B cell (primary cell): ENCODE results near the gene GIMAP8. TPM values are rescaled to one million over a fixed set of nuclear protein-coding genes. Genes with fewer than 3 reads are reported as not detected.

Experiments used
- ATAC-seq: fragments of 200-7000 bp; cut with Tn5 transposase; one replicate; pipeline ENCODE4 v1.10.0; 2021; ENCODE audit warnings: low read depth, mild to moderate bottlenecking, moderate number of reproducible peaks, moderate library complexity
- CTCF ChIA-PET: fragments of 350-600 bp; sonication (Branson Sonifier 250); formaldehyde crosslinking; loops from one replicate; lab custom pipeline; 2021; ENCODE audit warnings: antibody characterized with exemption, inconsistent platforms; lab: Charles Lee
- POLR2A ChIA-PET: fragments of 350-600 bp; sonication (Branson Sonifier 250); formaldehyde crosslinking; loops from one replicate; lab custom pipeline; 2021; ENCODE audit warnings: antibody characterized with exemption; lab: Charles Lee
- DNase-seq: peaks from one replicate; pipeline ENCODE4 v3.0.0; 2013
- H2AFZ ChIP-seq: 2 replicates; pipeline ENCODE4 v1.6.1; 2012; ENCODE audit warnings: mild to moderate bottlenecking, low read depth, low read length; ENCODE audit not compliant: insufficient read depth, poor library complexity, severe bottlenecking
- H3K27ac ChIP-seq, 2 donors: 1 replicate in 1 of 2; 2 replicates in 1 of 2; pipeline ENCODE4 v1.5.1; 2012 to 2013; ENCODE audit warnings: low read length in 2 of 2, mild to moderate bottlenecking in 2 of 2, moderate library complexity in 1 of 2
- H3K27me3 ChIP-seq, 4 experiments: fragments of 200-600 bp in 1 of 4; sonication (generic) in 1 of 4; replicated peaks in 1 of 4; 1 replicate in 2 of 4; 2 replicates in 2 of 4; pipeline versions ENCODE4 v1.6.1 to v1.7.0; 2013 to 2016; ENCODE audit warnings: low read length in 3 of 4, mild to moderate bottlenecking in 2 of 4, mixed read lengths in 1 of 4, moderate library complexity in 1 of 4; ENCODE audit not compliant: insufficient read depth in 4 of 4, control insufficient read depth in 3 of 4; ENCODE audit errors: control extremely low read depth in 1 of 4
- H3K36me3 ChIP-seq, 2 experiments: replicated peaks in 1 of 2; 1 replicate in 1 of 2; 2 replicates in 1 of 2; pipeline versions ENCODE4 v1.6.1 to v1.7.1; 2013; ENCODE audit warnings: low read length in 1 of 2; ENCODE audit not compliant: insufficient read depth in 2 of 2, control insufficient read depth in 1 of 2; ENCODE audit errors: control extremely low read depth in 1 of 2, extremely low read depth in 1 of 2
- H3K4me1 ChIP-seq, 2 donors: fragments of 200-600 bp in 1 of 2; sonication (generic) in 1 of 2; 1 replicate in 1 of 2; 2 replicates in 1 of 2; pipeline versions ENCODE4 v1.5.1 to v1.6.1; 2013 to 2017; ENCODE audit warnings: low read length in 2 of 2; ENCODE audit not compliant: control insufficient read depth in 2 of 2, insufficient read depth in 2 of 2
- H3K4me2 ChIP-seq: replicated peaks from 2 replicates; pipeline ENCODE3; 2012; ENCODE audit warnings: mild to moderate bottlenecking, low read depth, low read length; ENCODE audit not compliant: poor library complexity, severe bottlenecking
- H3K4me3 ChIP-seq, 5 experiments: fragments of 200-600 bp in 1 of 5; sonication (generic) in 1 of 5; 1 replicate in 3 of 5; 2 replicates in 2 of 5; pipeline versions ENCODE4 v1.5.1 to v1.7.0; 2011 to 2016; ENCODE audit warnings: low read length in 4 of 5, mild to moderate bottlenecking in 4 of 5, low read depth in 2 of 5, control low read depth in 1 of 5, moderate library complexity in 1 of 5; ENCODE audit not compliant: insufficient read depth in 1 of 5; ENCODE audit errors: control extremely low read depth in 1 of 5, extremely low read depth in 1 of 5
- H3K79me2 ChIP-seq: fragments of 200-600 bp; sonication (generic); one replicate; pipeline ENCODE4 v1.6.0; 2016; ENCODE audit warnings: low read length; ENCODE audit not compliant: control insufficient read depth, insufficient read depth
- H3K9ac ChIP-seq: fragments of 200-600 bp; sonication (generic); 2 replicates; pipeline ENCODE4 v1.6.1; 2017; ENCODE audit warnings: mild to moderate bottlenecking, low read length, moderate library complexity
- H3K9me3 ChIP-seq, 3 donors: one replicate each; pipeline versions ENCODE4 v1.6.1 to v1.7.1; 2013; ENCODE audit warnings: low read length in 2 of 3; ENCODE audit not compliant: control insufficient read depth in 2 of 3, insufficient read depth in 1 of 3; ENCODE audit errors: control extremely low read depth in 1 of 3
- H4K20me1 ChIP-seq: 2 replicates; pipeline ENCODE4 v1.6.0; 2012; ENCODE audit warnings: mild to moderate bottlenecking, low read length; ENCODE audit not compliant: insufficient read depth, control insufficient read depth, poor library complexity, severe bottlenecking
- H3K27ac Mint-ChIP-seq: one replicate; pipeline ENCODE4 v1.8.0; 2021; ENCODE audit warnings: mixed read lengths
- H3K27me3 Mint-ChIP-seq: one replicate; pipeline ENCODE4 v1.8.0; 2021; ENCODE audit warnings: mixed read lengths
- H3K4me1 Mint-ChIP-seq: one replicate; pipeline ENCODE4 v1.8.0; 2021; ENCODE audit warnings: mixed read lengths
- H3K4me3 Mint-ChIP-seq: one replicate; pipeline ENCODE4 v1.8.0; 2021; ENCODE audit warnings: mixed read lengths
- H3K9me3 Mint-ChIP-seq: one replicate; pipeline ENCODE4 v1.8.0; 2022; ENCODE audit warnings: mixed read lengths; ENCODE audit not compliant: insufficient read depth
- CTCF ChIP-seq: fragments of 200-600 bp; IDR thresholded peaks from one replicate; pipeline ENCODE4 v1.8.0; 2022; ENCODE audit warnings: antibody characterized with exemption, mild to moderate bottlenecking
- EZH2 ChIP-seq: IDR thresholded peaks from 2 replicates; pipeline ENCODE4 v1.6.1; 2012; ENCODE audit warnings: borderline replicate concordance, low read depth, mild to moderate bottlenecking, moderate library complexity, low read length; ENCODE audit not compliant: insufficient read depth, poor library complexity, severe bottlenecking
- WGBS: methylation state at CpG from one replicate; pipeline ENCODE4 v1.1.5; 2013; ENCODE audit warnings: missing lambda C conversion rate; ENCODE audit not compliant: insufficient coverage; 5-methylcytosine and 5-hydroxymethylcytosine counted together
- intact Hi-C: fragments of 100-400 bp; cut with micrococcal nuclease; formaldehyde crosslinking; loops from one replicate; pipeline ENCODE4 v1.10.0; 2022
- polyA plus RNA-seq: library from polyadenylated mRNA; depleted of rRNA; stranded (reverse); fragments of >200 nt; gene quantifications from 2 replicates; pipeline ENCODE4 v1.2.3, GENCODE V29; 2012
- total RNA-seq, 2 donors: library from RNA; stranded (reverse); fragments of 120-200 nt in 1 of 2; gene quantifications; 1 replicate in 1 of 2; 2 replicates in 1 of 2; pipeline versions ENCODE4 v1.2.3 to v1.2.4, GENCODE V29; 2013 to 2022

The GIMAP8 gene
- total and polyA plus RNA-seq, 2 donors (not counting 1 experiment from before 2014, with no cell fraction given) = 0.34 to 0.47 TPM

- H3K27ac ChIP-seq = peak overlapping the region; percentile 93 to 97
- ChIA-PET CTCF (interaction anchor here (0.8 to 5.3 kb wide), 11 partner anchors 8 to 1261 kb away, joined by 3 to 71 read pairs (median 10); partner anchors contain the start of genes REPIN1 and ZNF398), POLR2A (interaction anchor here (2.5 to 7.1 kb wide), 3 partner anchors 27 to 40 kb away, joined by 10 to 120 read pairs (median 38); partner anchors contain the start of gene REPIN1)
- Mint-ChIP-seq H3K4me3 (peak overlapping the region; percentile 16), H3K27me3 (no peaks in the 10 kb centered on the region), H3K27ac (no peak overlapping the region), H3K4me1 (peaks cover 61% of the 10 kb centered on the region), H3K9me3 (no peaks in the 10 kb centered on the region)
- peaks cover 0 to 3% (median 0%) of the 10 kb centered on the region in 3 donors for H3K9me3 ChIP-seq
- DNase-seq (peak; percentile 68), ATAC-seq (no peak)
- 81% methylated on average over 89 of the region's 91 CpGs for WGBS
- H3K4me1 ChIP-seq = peaks cover 49 to 66% of the 10 kb centered on the region in 2 donors
- TF ChIP-seq EZH2 (no peak), CTCF (no peak)
- H3K36me3 ChIP-seq = peaks cover 0 to 37% of the 10 kb centered on the region in 2 experiments
- no peaks in the 10 kb centered on the region for H3K27me3 ChIP-seq
- H3K4me2 ChIP-seq = peak overlapping the region; percentile 95
- peaks cover 21% of the 10 kb centered on the region for H3K79me2 ChIP-seq
- no peaks in the 10 kb centered on the region for H4K20me1 ChIP-seq
- no peak overlapping the region for H2AFZ ChIP-seq
- H3K9ac ChIP-seq = no peak overlapping the region
- intact Hi-C loops = loop anchor here (5.0 to 10.0 kb wide), 2 partner anchors 983 to 1420 kb away; no protein-coding TSS in a partner anchor
- peak overlapping the region in 3 of 5 experiments; percentile 3 to 79 (median 74) for H3K4me3 ChIP-seq
These were observed 42.6 kb upstream of the GIMAP8 start for GRCh38 chr7:150407588-150408392.
